Adipose tissue (tissue), 3 donors: ENCODE data around the gene MYH9. TPM values are rescaled to one million over a fixed set of nuclear protein-coding genes. Genes with fewer than 3 reads are reported as not detected.

ENCODE experiments used
- H3K27ac ChIP-seq: one replicate; pipeline ENCODE4 v1.5.1; 2013; ENCODE audit warnings: low read depth, low read length
- WGBS, 3 donors: extraction: QIAGEN DNeasy Blood & Tissue Kit; methylation state at CpG; one replicate each; pipeline ENCODE4 v1.1.7; 2013; 5-methylcytosine and 5-hydroxymethylcytosine counted together
- polyA plus RNA-seq, 3 donors: library from polyadenylated mRNA; stranded (reverse); fragments of 200-250 nt; gene quantifications; one replicate each; pipeline ENCODE4 v1.2.3, GENCODE V29; 2013
- donor health status: healthy with polysubstance abuse.
- donor health status: Bipolar disorder and iron deficiency.
- donor health status: healthy.

MYH9 gene
- polyA plus RNA-seq, 3 donors: 159 to 240 (median 161) TPM

DNA sequence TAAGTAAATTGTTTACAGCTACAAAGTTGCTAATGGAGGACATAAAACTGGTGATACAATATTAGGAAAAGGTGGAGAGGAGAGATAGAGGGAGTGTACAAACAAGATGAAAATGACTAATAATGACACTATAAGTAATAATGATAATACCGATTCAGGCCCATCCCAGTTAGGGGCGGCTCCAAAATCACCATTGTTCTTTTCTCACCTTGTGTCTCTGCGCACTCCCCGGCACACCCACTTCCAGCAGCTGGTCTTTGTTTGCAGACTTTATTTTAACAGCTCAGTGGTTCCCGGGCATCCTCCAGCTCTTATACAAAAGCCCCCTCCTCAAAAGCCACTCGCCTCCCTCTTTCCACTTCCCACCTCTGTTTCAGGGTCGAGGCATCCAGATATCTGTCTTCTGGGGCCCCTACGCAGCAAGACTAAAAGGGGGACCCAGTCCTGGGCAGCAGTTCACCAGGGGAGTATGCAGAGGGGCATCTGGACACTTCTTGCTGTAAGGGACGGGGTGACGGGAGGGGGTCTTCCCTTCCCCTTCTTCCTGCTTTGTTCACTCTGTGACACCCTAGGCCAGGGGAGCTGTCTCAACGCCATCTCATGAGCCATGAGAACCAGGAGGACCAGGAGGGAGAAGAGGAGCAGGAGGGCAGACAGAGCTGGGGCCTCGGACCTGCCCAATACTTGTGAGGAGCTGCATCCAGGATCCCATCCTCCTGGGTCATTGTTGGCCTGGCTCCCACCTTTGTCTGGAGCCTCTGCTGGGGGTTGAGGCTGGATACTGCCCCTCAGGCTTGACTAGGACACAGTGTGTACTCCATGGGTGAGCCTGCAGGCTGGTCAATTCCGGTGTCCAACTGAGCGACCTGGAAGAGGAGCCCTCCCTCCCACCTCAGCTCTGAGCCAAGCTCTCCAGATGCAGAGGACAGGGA lies 151.1 kb downstream of the MYH9 start:
- WGBS, 3 donors: 68 to 81% (median 73%) methylated on average over 14 of the region's 14 CpGs

DNA sequence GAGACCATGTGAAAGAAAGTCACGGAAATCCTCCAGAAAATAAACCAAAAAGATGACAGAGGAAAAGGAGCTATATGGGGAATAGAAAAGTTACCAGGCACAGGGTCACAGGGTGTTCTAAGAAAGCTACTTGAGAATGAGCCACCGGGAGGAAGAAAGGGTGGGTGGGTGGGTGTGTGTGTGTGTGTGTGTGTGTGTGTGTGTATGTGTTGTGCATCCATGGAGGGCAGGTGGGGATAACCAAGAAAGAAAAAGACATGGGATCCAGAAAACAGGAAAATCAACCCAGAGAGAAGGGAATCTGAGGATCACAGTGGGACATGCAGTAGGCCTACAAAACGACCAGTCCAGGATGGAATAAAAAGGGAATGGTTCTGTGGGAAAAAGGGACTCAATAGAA lies 152.2 kb downstream of the MYH9 start:
- 84 to 92% (median 89%) methylated on average over 3 of the region's 3 CpGs for WGBS, 3 donors

More for the DNA sequence above, 151.1 kb downstream of the MYH9 start:
- H3K27ac ChIP-seq: no peak overlapping the region

DNA sequence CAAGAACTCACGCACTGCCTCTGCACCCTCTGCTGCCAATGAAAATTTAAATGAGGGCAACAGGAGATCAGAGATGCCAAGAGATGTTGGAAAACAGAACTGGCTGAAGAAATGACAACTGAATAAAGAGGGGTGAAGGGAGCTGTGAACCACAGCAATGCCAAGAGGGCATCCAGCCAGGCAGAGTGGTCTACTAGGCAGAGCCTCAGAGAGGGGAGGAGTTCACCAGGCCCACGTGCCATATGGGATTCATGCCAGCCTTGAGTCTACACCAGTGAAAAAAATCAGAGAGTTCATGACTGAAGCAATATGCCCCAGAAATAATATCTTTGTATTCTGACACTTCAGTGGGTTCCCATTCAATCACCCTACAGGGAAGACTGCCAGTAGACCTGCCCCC lies 152.8 kb downstream of the MYH9 start:
- WGBS, 3 donors: 50 to 63% (median 56%) methylated on average over 2 of the region's 2 CpGs
- H3K27ac ChIP-seq: no peak overlapping the region

More for the DNA sequence above, 152.2 kb downstream of the MYH9 start:
- H3K27ac ChIP-seq: no peak overlapping the region

DNA sequence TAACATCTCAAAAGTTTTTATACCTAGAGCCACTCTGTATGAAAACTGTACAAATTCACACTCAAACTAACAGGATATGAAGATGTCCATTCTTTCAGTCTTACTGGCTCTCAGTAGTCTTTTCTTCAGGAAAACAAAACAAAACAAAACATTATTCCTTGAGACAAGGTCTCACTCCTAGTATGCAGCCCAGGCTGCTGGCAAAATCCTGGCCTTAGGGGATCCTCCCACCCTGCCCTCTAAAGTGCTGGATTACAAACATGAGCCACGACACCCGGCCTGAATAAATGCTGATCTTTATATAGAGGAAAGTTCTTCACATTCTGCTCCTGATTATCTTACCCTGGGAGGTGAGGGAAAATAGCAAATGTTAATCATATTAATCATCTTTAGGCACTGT lies 153.6 kb downstream of the MYH9 start:
- H3K27ac ChIP-seq: no peak overlapping the region
- WGBS, 3 donors: 64 to 72% (median 65%) methylated on average over 2 of the region's 2 CpGs

DNA sequence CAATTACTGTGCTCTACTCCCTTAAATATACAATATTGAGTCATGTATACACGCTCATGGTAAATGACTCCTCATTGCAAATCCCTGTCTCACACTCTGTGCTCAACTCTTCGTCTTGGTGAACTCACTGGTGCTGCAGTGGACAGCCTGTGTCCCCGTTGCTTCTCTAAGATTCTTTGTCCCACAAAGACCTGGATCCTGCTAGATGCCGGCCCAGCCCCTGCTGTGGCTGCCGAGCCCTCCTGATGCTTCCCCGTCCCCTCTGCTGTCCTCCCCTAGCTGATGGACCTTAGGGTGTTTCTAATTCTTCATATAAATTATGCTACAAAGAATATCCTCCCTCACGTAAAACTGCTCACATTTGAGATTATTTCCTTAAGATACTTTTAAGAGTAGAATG lies 154.0 kb downstream of the MYH9 start:
- no peak overlapping the region for H3K27ac ChIP-seq
- WGBS, 3 donors: 86 to 90% (median 88%) methylated on average over 7 of the region's 7 CpGs

DNA sequence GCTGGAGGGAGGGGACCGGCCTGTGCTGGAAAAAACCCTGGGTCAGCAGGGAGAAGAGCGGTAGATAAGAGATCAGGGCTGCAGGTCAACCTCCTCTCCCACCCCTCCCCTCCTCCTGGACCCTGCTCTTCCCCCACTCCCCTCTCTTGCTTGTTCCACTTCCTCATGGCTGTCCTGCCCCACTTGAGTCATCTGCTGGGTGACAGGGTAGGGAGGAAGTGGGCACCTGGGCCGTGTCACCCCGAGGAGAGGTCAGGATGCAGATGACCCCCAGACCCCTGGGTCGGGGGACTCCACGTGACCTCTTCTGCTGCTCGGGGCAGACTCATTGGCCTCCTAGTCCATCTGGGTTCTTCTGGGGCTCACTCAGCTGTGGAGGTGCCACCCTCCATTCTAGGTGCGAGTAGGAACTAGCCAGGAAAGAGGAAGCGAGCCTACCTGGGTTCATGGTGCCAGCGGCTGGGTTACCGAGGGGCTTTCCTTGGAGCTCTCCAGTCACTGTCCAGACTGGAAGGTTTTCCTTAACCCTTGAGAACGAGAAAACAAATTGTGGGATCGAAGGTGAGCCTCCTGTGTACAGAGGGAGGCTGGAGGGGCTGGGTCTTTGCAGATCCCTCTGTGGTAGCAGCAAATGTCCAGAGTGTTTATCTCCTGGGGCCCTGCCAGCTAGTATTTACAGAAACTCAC lies 154.9 kb downstream of the MYH9 start:
- WGBS, 3 donors: 72 to 78% (median 77%) methylated on average over 13 of the region's 13 CpGs

More for the DNA sequence above, 154.9 kb downstream of the MYH9 start:
- no peak overlapping the region for H3K27ac ChIP-seq

Other genes with a start within 250 kb of the MYH9 start
- 100 to 1,000 TPM in 1 of 3 donors, 10 to 100 TPM in 2; 11.8 to 136 (median 44.3) TPM for gene APOL3, start 227.2 kb downstream of the MYH9 start, polyA plus RNA-seq
- gene APOL4, start 186.2 kb downstream of the MYH9 start, polyA plus RNA-seq: 10 to 100 TPM in 2 of 3 donors, 1 to 10 TPM in 1; 6.1 to 39.1 (median 38.9) TPM
- gene APOL2, start 148.4 kb downstream of the MYH9 start, polyA plus RNA-seq: 10 to 100 TPM; 20.7 to 56.8 (median 33.7) TPM
- 10 to 100 TPM in 2 of 3 donors, 1 to 10 TPM in 1; 9.5 to 37.2 (median 37.2) TPM for gene APOL1, start 134.8 kb downstream of the MYH9 start, polyA plus RNA-seq
- gene TXN2, start 93.7 kb upstream of the MYH9 start, polyA plus RNA-seq: 100 to 1,000 TPM in 2 of 3 donors, 10 to 100 TPM in 1; 59.1 to 125 (median 124) TPM
- 1 to 10 TPM; 2.2 to 4.3 (median 2.7) TPM for gene FOXRED2, start 119.1 kb upstream of the MYH9 start, polyA plus RNA-seq
- 100 to 1,000 TPM; 140 to 282 (median 154) TPM for gene EIF3D, start 141.2 kb upstream of the MYH9 start, polyA plus RNA-seq